Ishikawa (cell line): ENCODE data around the gene RGN.

ENCODE experiments used
- CEBPB ChIP-seq: IDR thresholded peaks from 2 replicates; pipeline ENCODE4 v1.6.1; 2012
- CREB1 ChIP-seq: IDR thresholded peaks from 2 replicates; pipeline ENCODE4 v1.6.1; 2012; ENCODE audit warnings: low read depth
- EGR1 ChIP-seq: IDR thresholded peaks from 2 replicates; pipeline ENCODE4 v1.6.1; 2012
- EP300 ChIP-seq: IDR thresholded peaks from 2 replicates; pipeline ENCODE4 v1.6.1; 2012; ENCODE audit warnings: borderline replicate concordance
- FOXM1 ChIP-seq: IDR thresholded peaks from 2 replicates; pipeline ENCODE4 v1.6.1; 2012; ENCODE audit warnings: low read depth, borderline replicate concordance
- MAX ChIP-seq: IDR thresholded peaks from 2 replicates; pipeline ENCODE4 v1.6.1; 2012
- NFIC ChIP-seq: IDR thresholded peaks from 2 replicates; pipeline ENCODE4 v1.6.1; 2012
- RAD21 ChIP-seq: IDR thresholded peaks from 2 replicates; pipeline ENCODE4 v1.6.1; 2012; ENCODE audit warnings: low read depth
- REST ChIP-seq: IDR thresholded peaks from 2 replicates; pipeline ENCODE4 v1.6.1; 2012; ENCODE audit warnings: low read depth, mild to moderate bottlenecking
- TAF1 ChIP-seq: IDR thresholded peaks from 2 replicates; pipeline ENCODE4 v1.6.1; 2012; ENCODE audit warnings: low read depth, mild to moderate bottlenecking
- TCF12 ChIP-seq: IDR thresholded peaks from 2 replicates; pipeline ENCODE4 v1.6.1; 2012; ENCODE audit warnings: low read depth
- TEAD4 ChIP-seq: IDR thresholded peaks from 2 replicates; pipeline ENCODE4 v1.6.1; 2012
- USF1 ChIP-seq: IDR thresholded peaks from 2 replicates; pipeline ENCODE4 v1.6.1; 2012
- YY1 ChIP-seq: IDR thresholded peaks from 2 replicates; pipeline ENCODE4 v1.6.1; 2012; ENCODE audit warnings: low read depth
- ZBTB7A ChIP-seq: IDR thresholded peaks from 2 replicates; pipeline ENCODE4 v1.6.1; 2012; ENCODE audit warnings: low read depth

RGN gene

GRCh38 chrX:47061238-47061919 lies 16.9 kb upstream of the RGN start:
- no peak for TF ChIP-seq MAX
- TF ChIP-seq EP300: no peak
- no peak for TF ChIP-seq TAF1
- no peak for TF ChIP-seq EGR1
- no peak for TF ChIP-seq CREB1
- no peak for TF ChIP-seq USF1
- TF ChIP-seq TEAD4: no peak
- TF ChIP-seq FOXM1: no peak
- TF ChIP-seq YY1: no peak

GRCh38 chrX:47063179-47063578 lies 15.1 kb upstream of the RGN start:
- TF ChIP-seq EGR1 (no peak), CREB1 (no peak), RAD21 (no peak), FOXM1 (no peak), MAX (no peak), YY1 (no peak), TCF12 (no peak), CEBPB (no peak), EP300 (no peak)

- TF ChIP-seq CREB1: no peak
- TF ChIP-seq REST: no peak
- no peak for TF ChIP-seq TCF12
- TF ChIP-seq TAF1: no peak
- no peak for TF ChIP-seq MAX
- no peak for TF ChIP-seq NFIC
- no peak for TF ChIP-seq USF1
- TF ChIP-seq TEAD4: no peak
- TF ChIP-seq EGR1: no peak
- TF ChIP-seq ZBTB7A: no peak
- no peak for TF ChIP-seq RAD21
- TF ChIP-seq FOXM1: no peak
- no peak for TF ChIP-seq CEBPB
- no peak for TF ChIP-seq YY1
- no peak for TF ChIP-seq EP300
Measured at GRCh38 chrX:47068214-47068613, 10.0 kb upstream of the RGN start.

- TF ChIP-seq ZBTB7A: no peak
- no peak for TF ChIP-seq TCF12
- no peak for TF ChIP-seq TAF1
- no peak for TF ChIP-seq EGR1
- TF ChIP-seq NFIC: no peak
- TF ChIP-seq RAD21: no peak
- no peak for TF ChIP-seq CREB1
- no peak for TF ChIP-seq EP300
- no peak for TF ChIP-seq REST
- no peak for TF ChIP-seq TEAD4
- no peak for TF ChIP-seq FOXM1
- TF ChIP-seq MAX: no peak
Measured at GRCh38 chrX:47068720-47069119, 9.5 kb upstream of the RGN start.

GRCh38 chrX:47080215-47080914 lies 2.1 kb downstream of the RGN start:
- TF ChIP-seq FOXM1: no peak
- TF ChIP-seq TEAD4: no peak
- TF ChIP-seq MAX: no peak
- TF ChIP-seq EGR1: no peak
- TF ChIP-seq USF1: no peak
- TF ChIP-seq YY1: no peak
- no peak for TF ChIP-seq NFIC
- no peak for TF ChIP-seq RAD21
